Ishikawa (cell line): ENCODE measurements around the gene OBSCN.

ENCODE experiments used
- EGR1 ChIP-seq: IDR thresholded peaks from 2 replicates; pipeline ENCODE4 v1.6.1; 2012
- RAD21 ChIP-seq: IDR thresholded peaks from 2 replicates; pipeline ENCODE4 v1.6.1; 2012; ENCODE audit warnings: low read depth
- REST ChIP-seq: IDR thresholded peaks from 2 replicates; pipeline ENCODE4 v1.6.1; 2012; ENCODE audit warnings: low read depth, mild to moderate bottlenecking
- TAF1 ChIP-seq: IDR thresholded peaks from 2 replicates; pipeline ENCODE4 v1.6.1; 2012; ENCODE audit warnings: low read depth, mild to moderate bottlenecking
- TEAD4 ChIP-seq: IDR thresholded peaks from 2 replicates; pipeline ENCODE4 v1.6.1; 2012
- YY1 ChIP-seq: IDR thresholded peaks from 2 replicates; pipeline ENCODE4 v1.6.1; 2012; ENCODE audit warnings: low read depth

GRCh38 chr1:228209657-228210056 is 1.8 kb downstream of the OBSCN start:
- TF ChIP-seq TAF1 (no peak), REST (no peak), RAD21 (no peak), TEAD4 (no peak), EGR1 (no peak), YY1 (no peak)
